Measurements from ENCODE around the gene ZBTB17. TPM values are rescaled to one million over a fixed set of nuclear protein-coding genes. Genes with fewer than 3 reads are reported as not detected.

The ZBTB17 gene
- total RNA-seq, 1 donor from 2014 or later = 33.6 TPM

DNA sequence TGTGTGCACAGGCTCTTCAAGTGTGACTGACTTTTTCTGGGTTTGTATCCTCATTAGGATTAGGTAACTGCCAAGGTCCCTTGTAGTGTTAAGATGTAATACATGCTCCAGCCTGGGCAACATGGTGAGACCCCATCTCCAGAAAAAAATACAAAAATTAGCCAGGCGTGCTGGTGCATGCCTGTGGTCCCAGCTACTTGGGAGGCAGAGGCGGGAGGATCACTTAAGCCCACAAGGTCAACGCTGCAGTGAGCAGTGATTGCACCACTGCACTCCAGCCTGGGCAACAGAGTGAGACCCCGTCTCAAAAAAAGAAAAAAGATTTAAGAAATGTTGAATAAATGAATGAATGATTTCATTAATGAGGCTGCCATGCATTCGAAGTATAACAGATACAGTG lies 15.1 kb downstream of the ZBTB17 start:
- peaks cover 7% of the 10 kb centered on the region for H3K36me3 Mint-ChIP-seq (ENCODE audit: low read depth, unreplicated experiment)
- no peak overlapping the region for H3K27ac Mint-ChIP-seq (ENCODE audit: unreplicated experiment)
- peaks cover 3% of the 10 kb centered on the region for H3K4me1 Mint-ChIP-seq (ENCODE audit: unreplicated experiment)
- DNase-seq (ENCODE audit: low spot score) = no peak
- H3K9me3 Mint-ChIP-seq (ENCODE audit: unreplicated experiment) = no peaks in the 10 kb centered on the region
- H3K27me3 Mint-ChIP-seq (ENCODE audit: unreplicated experiment) = peaks cover 2% of the 10 kb centered on the region
- TF ChIP-seq, protein P1, sequence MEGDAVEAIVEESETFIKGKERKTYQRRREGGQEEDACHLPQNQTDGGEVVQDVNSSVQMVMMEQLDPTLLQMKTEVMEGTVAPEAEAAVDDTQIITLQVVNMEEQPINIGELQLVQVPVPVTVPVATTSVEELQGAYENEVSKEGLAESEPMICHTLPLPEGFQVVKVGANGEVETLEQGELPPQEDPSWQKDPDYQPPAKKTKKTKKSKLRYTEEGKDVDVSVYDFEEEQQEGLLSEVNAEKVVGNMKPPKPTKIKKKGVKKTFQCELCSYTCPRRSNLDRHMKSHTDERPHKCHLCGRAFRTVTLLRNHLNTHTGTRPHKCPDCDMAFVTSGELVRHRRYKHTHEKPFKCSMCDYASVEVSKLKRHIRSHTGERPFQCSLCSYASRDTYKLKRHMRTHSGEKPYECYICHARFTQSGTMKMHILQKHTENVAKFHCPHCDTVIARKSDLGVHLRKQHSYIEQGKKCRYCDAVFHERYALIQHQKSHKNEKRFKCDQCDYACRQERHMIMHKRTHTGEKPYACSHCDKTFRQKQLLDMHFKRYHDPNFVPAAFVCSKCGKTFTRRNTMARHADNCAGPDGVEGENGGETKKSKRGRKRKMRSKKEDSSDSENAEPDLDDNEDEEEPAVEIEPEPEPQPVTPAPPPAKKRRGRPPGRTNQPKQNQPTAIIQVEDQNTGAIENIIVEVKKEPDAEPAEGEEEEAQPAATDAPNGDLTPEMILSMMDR (IDR thresholded peaks at IDR 0.05; ENCODE audit: unreplicated experiment) = no peak
- H3K4me3 Mint-ChIP-seq (ENCODE audit: unreplicated experiment) = no peak overlapping the region

DNA sequence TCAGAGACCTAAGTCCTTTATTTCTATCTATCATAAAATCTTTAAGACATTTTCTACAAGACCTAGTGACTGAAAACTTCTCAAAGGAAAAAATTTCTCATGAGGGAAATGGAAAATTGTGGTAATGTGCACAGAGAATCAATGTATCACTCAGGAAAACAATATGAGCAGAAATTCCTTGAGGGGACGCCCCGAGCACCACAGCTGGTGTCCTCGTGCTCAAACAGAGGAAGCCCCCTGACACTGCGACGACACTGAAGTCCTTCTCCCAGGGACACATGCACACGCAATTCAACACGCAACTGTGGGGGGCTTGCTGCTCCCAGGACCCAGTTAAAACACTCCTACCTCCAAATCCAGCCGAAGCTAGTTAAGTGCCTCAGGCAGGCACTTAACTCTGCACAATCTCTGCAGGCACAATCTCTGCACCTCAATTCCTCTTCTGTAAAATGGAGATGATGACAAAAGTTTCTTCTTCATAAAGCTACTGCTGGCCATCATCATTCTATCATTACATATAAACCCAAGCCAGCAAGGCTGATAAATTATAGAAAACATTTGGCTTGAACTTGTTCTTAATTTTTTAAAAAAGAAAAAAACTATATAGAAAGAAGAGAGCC lies 16.0 kb downstream of the ZBTB17 start:
- Mint-ChIP-seq H3K4me3 (ENCODE audit: unreplicated experiment) (no peak overlapping the region), H3K36me3 (ENCODE audit: low read depth, unreplicated experiment) (no peaks in the 10 kb centered on the region), H3K4me1 (ENCODE audit: unreplicated experiment) (peaks cover 6% of the 10 kb centered on the region), H3K9me3 (ENCODE audit: unreplicated experiment) (no peaks in the 10 kb centered on the region), H3K27me3 (ENCODE audit: unreplicated experiment) (peaks cover 4% of the 10 kb centered on the region), H3K27ac (ENCODE audit: unreplicated experiment) (no peak overlapping the region)
- DNase-seq (ENCODE audit: low spot score) = no peak
- TF ChIP-seq, protein P1 (IDR thresholded peaks at IDR 0.05; ENCODE audit: unreplicated experiment) = no peak

DNA sequence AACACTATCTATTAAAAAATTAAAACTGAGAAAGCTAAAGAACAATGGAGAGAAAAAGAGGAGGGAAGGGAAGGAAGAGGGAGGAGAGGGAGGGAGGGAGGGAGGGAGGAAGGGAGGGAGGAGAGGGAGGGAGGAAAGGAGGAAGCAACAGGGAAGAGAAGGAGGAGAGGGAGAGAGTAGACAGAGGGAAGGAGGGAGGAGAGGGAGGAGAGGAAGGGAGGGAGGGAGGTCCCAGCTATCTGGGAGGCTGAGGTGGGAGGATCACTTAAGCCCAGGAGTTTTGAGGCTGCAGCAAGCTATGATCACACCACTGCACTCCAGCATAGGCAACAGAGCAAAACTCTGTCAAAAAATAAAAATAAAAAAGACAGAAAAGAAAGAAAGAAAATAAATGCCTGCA lies 16.5 kb downstream of the ZBTB17 start:
- no peak overlapping the region for H3K4me3 Mint-ChIP-seq (ENCODE audit: unreplicated experiment)
- no peaks in the 10 kb centered on the region for H3K9me3 Mint-ChIP-seq (ENCODE audit: unreplicated experiment)
- peaks cover 4% of the 10 kb centered on the region for H3K27me3 Mint-ChIP-seq (ENCODE audit: unreplicated experiment)
- H3K27ac Mint-ChIP-seq (ENCODE audit: unreplicated experiment) = no peak overlapping the region
- no peak for DNase-seq (ENCODE audit: low spot score)
- TF ChIP-seq, protein P1 (IDR thresholded peaks at IDR 0.05; ENCODE audit: unreplicated experiment) = no peak
- H3K4me1 Mint-ChIP-seq (ENCODE audit: unreplicated experiment) = peaks cover 7% of the 10 kb centered on the region
- no peaks in the 10 kb centered on the region for H3K36me3 Mint-ChIP-seq (ENCODE audit: low read depth, unreplicated experiment)

DNA sequence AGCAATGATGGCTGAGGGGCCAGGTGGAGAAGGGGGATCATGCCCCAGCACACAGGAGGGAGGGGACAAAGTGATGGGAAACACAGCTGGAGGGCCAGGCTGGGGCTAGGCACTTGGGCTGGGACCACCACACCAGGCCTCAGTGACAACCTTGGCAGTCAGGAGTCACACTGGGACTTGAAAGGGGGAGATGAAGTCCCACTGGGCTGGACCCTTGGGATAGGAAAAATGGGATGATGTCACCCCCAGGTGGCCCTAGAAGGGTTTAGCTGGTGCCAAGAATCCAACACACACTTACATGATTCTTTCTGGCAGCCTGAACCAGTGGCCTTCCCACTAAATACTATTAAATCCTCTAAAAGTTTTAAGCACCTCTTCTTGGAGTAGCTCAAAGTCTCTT lies 17.1 kb downstream of the ZBTB17 start:
- no peak overlapping the region for H3K27ac Mint-ChIP-seq (ENCODE audit: unreplicated experiment)
- no peaks in the 10 kb centered on the region for H3K9me3 Mint-ChIP-seq (ENCODE audit: unreplicated experiment)
- no peak for DNase-seq (ENCODE audit: low spot score)
- H3K27me3 Mint-ChIP-seq (ENCODE audit: unreplicated experiment) = peaks cover 4% of the 10 kb centered on the region
- TF ChIP-seq, protein P1 (IDR thresholded peaks at IDR 0.05; ENCODE audit: unreplicated experiment) = no peak
- no peaks in the 10 kb centered on the region for H3K36me3 Mint-ChIP-seq (ENCODE audit: low read depth, unreplicated experiment)
- peaks cover 13% of the 10 kb centered on the region for H3K4me1 Mint-ChIP-seq (ENCODE audit: unreplicated experiment)
- no peak overlapping the region for H3K4me3 Mint-ChIP-seq (ENCODE audit: unreplicated experiment)

DNA sequence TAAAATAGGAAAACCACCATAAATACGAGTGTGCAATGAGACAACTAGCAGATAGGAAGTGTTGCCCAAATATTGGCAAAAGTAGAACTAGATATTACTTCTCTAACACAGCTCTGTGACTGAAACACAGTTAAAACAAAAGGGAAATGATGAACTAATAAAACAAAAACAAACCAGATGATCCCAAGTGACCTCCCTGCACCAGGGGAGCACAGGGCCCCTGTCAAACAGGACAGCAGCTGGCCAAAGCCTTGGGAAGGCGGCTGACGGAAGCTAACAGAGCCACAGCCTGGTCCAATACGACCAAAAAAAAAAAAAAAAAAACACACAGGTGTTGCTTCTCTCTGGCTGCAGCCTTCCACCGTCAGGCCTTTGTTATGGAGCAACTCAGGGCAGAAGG lies 17.8 kb downstream of the ZBTB17 start:
- TF ChIP-seq, protein P1 (IDR thresholded peaks at IDR 0.05; ENCODE audit: unreplicated experiment) = no peak
- Mint-ChIP-seq H3K27me3 (ENCODE audit: unreplicated experiment) (peaks cover 4% of the 10 kb centered on the region), H3K4me1 (ENCODE audit: unreplicated experiment) (peaks cover 20% of the 10 kb centered on the region), H3K9me3 (ENCODE audit: unreplicated experiment) (no peaks in the 10 kb centered on the region), H3K4me3 (ENCODE audit: unreplicated experiment) (no peak overlapping the region), H3K36me3 (ENCODE audit: low read depth, unreplicated experiment) (no peaks in the 10 kb centered on the region), H3K27ac (ENCODE audit: unreplicated experiment) (no peak overlapping the region)
- no peak for DNase-seq (ENCODE audit: low spot score)
